SK-N-SH (cell line): Measurements from ENCODE around the gene ROR2. TPM values are rescaled to one million over a fixed set of nuclear protein-coding genes. Genes with fewer than 3 reads are reported as not detected.
A peak's percentile ranks its signal among the peaks of the same experiment; 100 is the strongest.

Experiments
- CTCF ChIA-PET: fragments of 300-600, 350-600 bp; formaldehyde crosslinking; extraction: SDS; loops from one replicate; lab custom pipeline; 2021; lab: Yijun Ruan, JAX
- POLR2A ChIA-PET: fragments of 350-600 bp; sonication (Branson Sonifier 250); formaldehyde crosslinking; extraction: SDS; loops from one replicate; lab custom pipeline; 2020; ENCODE audit warnings: antibody characterized with exemption, inconsistent platforms; lab: Yijun Ruan, JAX
- DNase-seq: peaks from one replicate; pipeline ENCODE4 v3.0.0; 2012
- H2AFZ ChIP-seq: fragments of 200-600 bp; sonication (generic); 2 replicates; pipeline ENCODE4 v1.8.1; 2016; ENCODE audit warnings: antibody characterized with exemption, mild to moderate bottlenecking, low read depth
- H3F3A ChIP-seq: fragments of 200-600 bp; sonication (generic); replicated peaks from 2 replicates; pipeline ENCODE3; 2016; ENCODE audit warnings: antibody characterized with exemption, mild to moderate bottlenecking; ENCODE audit not compliant: insufficient read depth
- H3K27ac ChIP-seq, 2 experiments: fragments of 200-500 bp in 1 of 2; fragments of 200-600 bp in 1 of 2; sonication (Bioruptor generic) in 1 of 2; sonication (generic), shearing (Covaris generic) in 1 of 2; 2 replicates each; pipeline versions ENCODE4 v1.5.1 to v1.6.1; 2014 to 2016; ENCODE audit warnings: low read depth in 2 of 2, inconsistent platforms in 1 of 2, low read length in 1 of 2, mild to moderate bottlenecking in 1 of 2, mixed read lengths in 1 of 2
- H3K27me3 ChIP-seq: fragments of 200-600 bp; sonication (generic), shearing (Covaris generic); 2 replicates; pipeline ENCODE4 v1.6.1; 2016; ENCODE audit warnings: mixed run types; ENCODE audit not compliant: insufficient read depth
- H3K36me3 ChIP-seq, 2 experiments: fragments of 200-500 bp in 1 of 2; fragments of 200-600 bp in 1 of 2; sonication (Bioruptor generic) in 1 of 2; sonication (generic) in 1 of 2; replicated peaks in 1 of 2; 2 replicates each; pipeline versions ENCODE3 to v1.5.1; 2014 to 2016; ENCODE audit warnings: low read length in 1 of 2, mild to moderate bottlenecking in 1 of 2; ENCODE audit not compliant: insufficient read depth in 2 of 2, control insufficient read depth in 1 of 2
- H3K4me1 ChIP-seq, 2 experiments: fragments of 200-500 bp in 1 of 2; fragments of 200-600 bp in 1 of 2; sonication (Bioruptor generic) in 1 of 2; sonication (generic), shearing (Covaris generic) in 1 of 2; 2 replicates each; pipeline versions ENCODE4 v1.5.1 to v1.6.1; 2014 to 2016; ENCODE audit warnings: low read depth in 1 of 2, low read length in 1 of 2, mixed run types in 1 of 2; ENCODE audit not compliant: insufficient read depth in 2 of 2, control insufficient read depth in 1 of 2
- H3K4me2 ChIP-seq: fragments of 200-600 bp; sonication (generic), shearing (Covaris generic); 2 replicates; pipeline ENCODE4 v1.6.1; 2017; ENCODE audit warnings: mixed run types
- H3K4me3 ChIP-seq, 2 experiments: fragments of 200-500 bp in 1 of 2; fragments of 200-600 bp in 1 of 2; sonication (Bioruptor generic) in 1 of 2; sonication (generic), shearing (Covaris generic) in 1 of 2; 2 replicates each; pipeline versions ENCODE4 v1.5.1 to v1.8.1; 2014 to 2016; ENCODE audit warnings: low read depth in 2 of 2, inconsistent platforms in 1 of 2, low read length in 1 of 2, mild to moderate bottlenecking in 1 of 2, mixed read lengths in 1 of 2, moderate library complexity in 1 of 2
- H3K79me2 ChIP-seq: fragments of 200-600 bp; sonication (generic); 2 replicates; pipeline ENCODE4 v1.8.1; 2017; ENCODE audit warnings: mild to moderate bottlenecking; ENCODE audit not compliant: insufficient read depth
- H3K9ac ChIP-seq: fragments of 200-600 bp; sonication (generic); 2 replicates; pipeline ENCODE4 v1.6.1; 2017; ENCODE audit warnings: mixed run types
- H3K9me2 ChIP-seq: fragments of 200-600 bp; sonication (generic); 2 replicates; pipeline ENCODE4 v1.6.1; 2017; ENCODE audit warnings: mixed run types
- H3K9me3 ChIP-seq: fragments of 200-600 bp; sonication (generic); 2 replicates; pipeline ENCODE4 v1.6.1; 2017; ENCODE audit warnings: mixed run types, mild to moderate bottlenecking, moderate library complexity
- H4K20me1 ChIP-seq: fragments of 200-600 bp; sonication (generic); 2 replicates; pipeline ENCODE4 v1.6.1; 2017; ENCODE audit warnings: mild to moderate bottlenecking, mixed run types; ENCODE audit not compliant: insufficient read depth
- CHD2 ChIP-seq: fragments of 150-350 bp; IDR thresholded peaks from 2 replicates; pipeline ENCODE4 v1.6.1; 2018; ENCODE audit warnings: low read length; ENCODE audit not compliant: partially characterized antibody
- EP300 ChIP-seq, 2 experiments: IDR thresholded peaks; 2 replicates each; pipeline versions ENCODE4 v1.4.0 to v1.6.1; 2012; ENCODE audit warnings: borderline replicate concordance in 1 of 2, low read depth in 1 of 2, low read length in 1 of 2
- EZH2phosphoT487 ChIP-seq: fragments of 200-600 bp; sonication (generic); IDR thresholded peaks from 2 replicates; pipeline ENCODE4 v1.6.1; 2017; ENCODE audit warnings: low read depth, mixed run types, mild to moderate bottlenecking, antibody characterized with exemption, moderate library complexity, borderline replicate concordance
- FOSL2 ChIP-seq: IDR thresholded peaks from 2 replicates; pipeline ENCODE4 v1.4.0; 2012; ENCODE audit warnings: low read depth, mild to moderate bottlenecking, moderate library complexity, borderline replicate concordance
- FOXM1 ChIP-seq: IDR thresholded peaks from 2 replicates; pipeline ENCODE4 v1.4.0; 2012; ENCODE audit warnings: low read depth, mild to moderate bottlenecking
- MEF2A ChIP-seq: IDR thresholded peaks from 2 replicates; pipeline ENCODE4 v1.4.0; 2012; ENCODE audit warnings: low read depth, borderline replicate concordance
- NFIC ChIP-seq: IDR thresholded peaks from 2 replicates; pipeline ENCODE4 v1.4.0; 2012; ENCODE audit warnings: borderline replicate concordance
- POLR2AphosphoS5 ChIP-seq: IDR thresholded peaks from 2 replicates; pipeline ENCODE4 v1.6.1; 2012; ENCODE audit warnings: low read depth, low read length
- RAD21 ChIP-seq: IDR thresholded peaks from 2 replicates; pipeline ENCODE4 v1.6.1; 2012; ENCODE audit warnings: mild to moderate bottlenecking, low read length
- RCOR1 ChIP-seq: fragments of 150-350 bp; IDR thresholded peaks from 2 replicates; pipeline ENCODE4 v1.6.1; 2017; ENCODE audit warnings: antibody characterized with exemption, low read length
- RFX5 ChIP-seq: IDR thresholded peaks from 2 replicates; pipeline ENCODE4 v1.6.1; 2012; ENCODE audit warnings: mild to moderate bottlenecking, improper control_type of control experiment, low read length
- RXRA ChIP-seq: IDR thresholded peaks from 2 replicates; pipeline ENCODE4 v1.4.0; 2012; ENCODE audit warnings: low read depth, mild to moderate bottlenecking, borderline replicate concordance
- TAF1 ChIP-seq: IDR thresholded peaks from 2 replicates; pipeline ENCODE4 v1.6.1; 2012; ENCODE audit warnings: low read depth, mild to moderate bottlenecking, low read length, moderate library complexity, borderline replicate concordance
- TEAD4 ChIP-seq: IDR thresholded peaks from 2 replicates; pipeline ENCODE4 v1.4.0; 2012; ENCODE audit warnings: mild to moderate bottlenecking, borderline replicate concordance; ENCODE audit not compliant: insufficient read depth
- YY1 ChIP-seq: IDR thresholded peaks from 2 replicates; pipeline ENCODE4 v1.4.0; 2012; ENCODE audit warnings: low read depth, mild to moderate bottlenecking
- WGBS: methylation state at CpG from one replicate; pipeline ENCODE4 v1.1.6; 2017; ENCODE audit warnings: low lambda C conversion rate; 5-methylcytosine and 5-hydroxymethylcytosine counted together
- polyA plus RNA-seq, 3 experiments: library from polyadenylated mRNA; depleted of rRNA; stranded (reverse); fragments of >200 nt; gene quantifications; 2 replicates each; pipeline ENCODE4 v1.2.3, GENCODE V29; 2012
- TF ChIP-seq, protein P1 (sequence below): IDR thresholded peaks from 2 replicates; pipeline ENCODE4; 2012
- TF ChIP-seq, protein P2 (sequence below): fragments of 200-600 bp; sonication (generic); IDR thresholded peaks from 2 replicates; pipeline ENCODE4 v1.6.1; 2017; ENCODE audit warnings: antibody characterized with exemption, mild to moderate bottlenecking, moderate library complexity
- TF ChIP-seq, protein P3 (sequence below): IDR thresholded peaks from 2 replicates; pipeline ENCODE4 v1.4.0; 2012; ENCODE audit warnings: low read depth, borderline replicate concordance
- TF ChIP-seq, protein P4 (sequence below): IDR thresholded peaks from 2 replicates; pipeline ENCODE4 v1.4.0; 2012; ENCODE audit warnings: low read depth
- TF ChIP-seq, protein P5 (sequence below): IDR thresholded peaks from 2 replicates; pipeline ENCODE4 v1.6.1; 2012; ENCODE audit warnings: mild to moderate bottlenecking, low read depth, low read length, moderate library complexity

ROR2 gene
- polyA plus RNA-seq, 1 of the 3 experiments (the other 2 are of a cell fraction): 0.43 TPM

DNA sequence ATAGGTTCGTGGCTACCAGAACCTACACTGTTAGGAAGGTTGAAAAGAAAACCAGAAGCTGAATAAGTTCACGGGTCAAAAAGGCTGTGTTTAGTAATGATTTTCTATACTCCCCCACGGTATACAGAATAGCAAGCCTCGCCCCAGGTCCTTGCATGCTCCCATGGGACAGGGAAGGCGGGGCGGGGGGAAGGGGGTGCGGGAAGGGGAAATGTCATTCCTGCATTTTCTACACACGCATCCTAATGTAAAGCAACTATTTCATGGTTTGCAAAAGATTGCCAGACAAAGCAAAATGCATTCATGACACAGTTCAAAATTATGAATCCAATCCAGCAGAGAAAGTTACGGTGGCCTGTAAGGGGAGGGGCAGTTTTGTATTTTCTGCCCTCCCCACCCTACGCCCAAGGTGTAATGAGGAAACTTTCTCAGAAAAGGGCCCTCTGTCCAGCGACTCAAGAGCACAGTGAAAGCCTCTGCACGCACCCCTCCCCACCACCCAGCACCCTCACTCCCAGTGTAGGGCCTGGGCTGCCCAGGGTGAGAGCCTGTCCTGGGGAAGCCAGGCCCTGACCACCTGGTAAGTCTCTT lies 105.2 kb downstream of the ROR2 start:
- no peak overlapping the region for H3K4me3 ChIP-seq
- no peak overlapping the region for H3K9ac ChIP-seq
- peaks cover 0 to 63% of the 10 kb centered on the region in 2 experiments; a peak in 2 of 4 replicates for H3K4me1 ChIP-seq
- H3K36me3 ChIP-seq: no peaks in the 10 kb centered on the region
- ChIA-PET POLR2A (no interaction called here), CTCF (interaction anchor here (0.9 to 1.5 kb wide), 3 partner anchors 11 to 106 kb away, joined by 3 to 8 read pairs (median 5); partner anchors contain the start of gene ROR2)
- H3K27ac ChIP-seq: peak overlapping the region in 1 of 2 experiments; percentile 89; a peak in 2 of 4 replicates
- H3K9me3 ChIP-seq: no peaks in the 10 kb centered on the region
- DNase-seq: no peak
- 60% methylated on average over 12 of the region's 12 CpGs for WGBS
- H3K9me2 ChIP-seq: no peaks in the 10 kb centered on the region
- no peaks in the 10 kb centered on the region for H3K27me3 ChIP-seq
- no peak overlapping the region for H3K4me2 ChIP-seq
- no peak for TF ChIP-seq EZH2phosphoT487
- TF ChIP-seq, protein P1, sequence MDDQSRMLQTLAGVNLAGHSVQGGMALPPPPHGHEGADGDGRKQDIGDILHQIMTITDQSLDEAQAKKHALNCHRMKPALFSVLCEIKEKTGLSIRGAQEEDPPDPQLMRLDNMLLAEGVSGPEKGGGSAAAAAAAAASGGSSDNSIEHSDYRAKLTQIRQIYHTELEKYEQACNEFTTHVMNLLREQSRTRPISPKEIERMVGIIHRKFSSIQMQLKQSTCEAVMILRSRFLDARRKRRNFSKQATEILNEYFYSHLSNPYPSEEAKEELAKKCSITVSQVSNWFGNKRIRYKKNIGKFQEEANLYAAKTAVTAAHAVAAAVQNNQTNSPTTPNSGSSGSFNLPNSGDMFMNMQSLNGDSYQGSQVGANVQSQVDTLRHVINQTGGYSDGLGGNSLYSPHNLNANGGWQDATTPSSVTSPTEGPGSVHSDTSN: no peak
- TF ChIP-seq, protein P2, sequence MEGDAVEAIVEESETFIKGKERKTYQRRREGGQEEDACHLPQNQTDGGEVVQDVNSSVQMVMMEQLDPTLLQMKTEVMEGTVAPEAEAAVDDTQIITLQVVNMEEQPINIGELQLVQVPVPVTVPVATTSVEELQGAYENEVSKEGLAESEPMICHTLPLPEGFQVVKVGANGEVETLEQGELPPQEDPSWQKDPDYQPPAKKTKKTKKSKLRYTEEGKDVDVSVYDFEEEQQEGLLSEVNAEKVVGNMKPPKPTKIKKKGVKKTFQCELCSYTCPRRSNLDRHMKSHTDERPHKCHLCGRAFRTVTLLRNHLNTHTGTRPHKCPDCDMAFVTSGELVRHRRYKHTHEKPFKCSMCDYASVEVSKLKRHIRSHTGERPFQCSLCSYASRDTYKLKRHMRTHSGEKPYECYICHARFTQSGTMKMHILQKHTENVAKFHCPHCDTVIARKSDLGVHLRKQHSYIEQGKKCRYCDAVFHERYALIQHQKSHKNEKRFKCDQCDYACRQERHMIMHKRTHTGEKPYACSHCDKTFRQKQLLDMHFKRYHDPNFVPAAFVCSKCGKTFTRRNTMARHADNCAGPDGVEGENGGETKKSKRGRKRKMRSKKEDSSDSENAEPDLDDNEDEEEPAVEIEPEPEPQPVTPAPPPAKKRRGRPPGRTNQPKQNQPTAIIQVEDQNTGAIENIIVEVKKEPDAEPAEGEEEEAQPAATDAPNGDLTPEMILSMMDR: no peak
- no peak for TF ChIP-seq POLR2AphosphoS5
- no peak for TF ChIP-seq RCOR1
- no peak for TF ChIP-seq RFX5
- TF ChIP-seq EP300 (IDR thresholded peaks at IDR 0.05; ENCODE audit: borderline replicate concordance in 1 of 2, low read depth in 1 of 2, low read length in 1 of 2): no peak
- TF ChIP-seq CHD2: no peak
- TF ChIP-seq, protein P3, sequence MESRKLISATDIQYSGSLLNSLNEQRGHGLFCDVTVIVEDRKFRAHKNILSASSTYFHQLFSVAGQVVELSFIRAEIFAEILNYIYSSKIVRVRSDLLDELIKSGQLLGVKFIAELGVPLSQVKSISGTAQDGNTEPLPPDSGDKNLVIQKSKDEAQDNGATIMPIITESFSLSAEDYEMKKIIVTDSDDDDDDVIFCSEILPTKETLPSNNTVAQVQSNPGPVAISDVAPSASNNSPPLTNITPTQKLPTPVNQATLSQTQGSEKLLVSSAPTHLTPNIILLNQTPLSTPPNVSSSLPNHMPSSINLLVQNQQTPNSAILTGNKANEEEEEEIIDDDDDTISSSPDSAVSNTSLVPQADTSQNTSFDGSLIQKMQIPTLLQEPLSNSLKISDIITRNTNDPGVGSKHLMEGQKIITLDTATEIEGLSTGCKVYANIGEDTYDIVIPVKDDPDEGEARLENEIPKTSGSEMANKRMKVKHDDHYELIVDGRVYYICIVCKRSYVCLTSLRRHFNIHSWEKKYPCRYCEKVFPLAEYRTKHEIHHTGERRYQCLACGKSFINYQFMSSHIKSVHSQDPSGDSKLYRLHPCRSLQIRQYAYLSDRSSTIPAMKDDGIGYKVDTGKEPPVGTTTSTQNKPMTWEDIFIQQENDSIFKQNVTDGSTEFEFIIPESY: no peak
- TF ChIP-seq RAD21: no peak
- TF ChIP-seq, protein P4, sequence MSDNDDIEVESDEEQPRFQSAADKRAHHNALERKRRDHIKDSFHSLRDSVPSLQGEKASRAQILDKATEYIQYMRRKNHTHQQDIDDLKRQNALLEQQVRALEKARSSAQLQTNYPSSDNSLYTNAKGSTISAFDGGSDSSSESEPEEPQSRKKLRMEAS: no peak
- no peak for TF ChIP-seq YY1
- TF ChIP-seq TEAD4: no peak
- TF ChIP-seq FOXM1: no peak
- TF ChIP-seq MEF2A: no peak
- no peak for TF ChIP-seq NFIC
- TF ChIP-seq FOSL2: no peak
- no peak for TF ChIP-seq RXRA
- TF ChIP-seq, protein P5, sequence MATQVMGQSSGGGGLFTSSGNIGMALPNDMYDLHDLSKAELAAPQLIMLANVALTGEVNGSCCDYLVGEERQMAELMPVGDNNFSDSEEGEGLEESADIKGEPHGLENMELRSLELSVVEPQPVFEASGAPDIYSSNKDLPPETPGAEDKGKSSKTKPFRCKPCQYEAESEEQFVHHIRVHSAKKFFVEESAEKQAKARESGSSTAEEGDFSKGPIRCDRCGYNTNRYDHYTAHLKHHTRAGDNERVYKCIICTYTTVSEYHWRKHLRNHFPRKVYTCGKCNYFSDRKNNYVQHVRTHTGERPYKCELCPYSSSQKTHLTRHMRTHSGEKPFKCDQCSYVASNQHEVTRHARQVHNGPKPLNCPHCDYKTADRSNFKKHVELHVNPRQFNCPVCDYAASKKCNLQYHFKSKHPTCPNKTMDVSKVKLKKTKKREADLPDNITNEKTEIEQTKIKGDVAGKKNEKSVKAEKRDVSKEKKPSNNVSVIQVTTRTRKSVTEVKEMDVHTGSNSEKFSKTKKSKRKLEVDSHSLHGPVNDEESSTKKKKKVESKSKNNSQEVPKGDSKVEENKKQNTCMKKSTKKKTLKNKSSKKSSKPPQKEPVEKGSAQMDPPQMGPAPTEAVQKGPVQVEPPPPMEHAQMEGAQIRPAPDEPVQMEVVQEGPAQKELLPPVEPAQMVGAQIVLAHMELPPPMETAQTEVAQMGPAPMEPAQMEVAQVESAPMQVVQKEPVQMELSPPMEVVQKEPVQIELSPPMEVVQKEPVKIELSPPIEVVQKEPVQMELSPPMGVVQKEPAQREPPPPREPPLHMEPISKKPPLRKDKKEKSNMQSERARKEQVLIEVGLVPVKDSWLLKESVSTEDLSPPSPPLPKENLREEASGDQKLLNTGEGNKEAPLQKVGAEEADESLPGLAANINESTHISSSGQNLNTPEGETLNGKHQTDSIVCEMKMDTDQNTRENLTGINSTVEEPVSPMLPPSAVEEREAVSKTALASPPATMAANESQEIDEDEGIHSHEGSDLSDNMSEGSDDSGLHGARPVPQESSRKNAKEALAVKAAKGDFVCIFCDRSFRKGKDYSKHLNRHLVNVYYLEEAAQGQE: no peak
- TF ChIP-seq TAF1: no peak
- TF ChIP-seq, all 33 proteins: peak for 0
- no peaks in the 10 kb centered on the region for H4K20me1 ChIP-seq
- no peaks in the 10 kb centered on the region for H3K79me2 ChIP-seq
- no peaks in the 10 kb centered on the region for H3F3A ChIP-seq
- H2AFZ ChIP-seq: no peak overlapping the region
